Stimulated activated CD8-positive, alpha-beta memory T cell treated with anti-CD3 and anti-CD28 coated beads, Interleukin-4, amount 100 ng/mL, for 1 hour (primary cell): ENCODE results near the gene KRTAP5-7.
"Not testable (repeated sequence)": the region's sequence is repeated elsewhere in the genome, so short reads cannot be mapped to it uniquely, and the experiment has no call there.

Experiments
- DNase-seq, 2 donors: peaks; one replicate each; pipeline ENCODE4 v3.0.0-alpha.2; 2020; ENCODE audit warnings: low read depth in 2 of 2, low spot score in 1 of 2

KRTAP5-7 gene, protein sequence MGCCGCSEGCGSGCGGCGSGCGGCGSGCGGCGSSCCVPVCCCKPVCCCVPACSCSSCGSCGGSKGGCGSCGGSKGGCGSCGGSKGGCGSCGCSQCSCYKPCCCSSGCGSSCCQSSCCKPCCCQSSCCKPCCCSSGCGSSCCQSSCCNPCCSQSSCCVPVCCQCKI

GRCh38 chr11:71526796-71527575 lies at the start of gene KRTAP5-7:
Gene KRTAP5-7, plus strand, starts transcription at chr11:71527267. Its CDS starts 34 bp downstream, at chr11:71527301.
- DNase-seq, result not testable (repeated sequence)

- DNase-seq, result no peak
Measured at GRCh38 chr11:71477641-71478527, 49.2 kb upstream of the KRTAP5-7 start.

DNA sequence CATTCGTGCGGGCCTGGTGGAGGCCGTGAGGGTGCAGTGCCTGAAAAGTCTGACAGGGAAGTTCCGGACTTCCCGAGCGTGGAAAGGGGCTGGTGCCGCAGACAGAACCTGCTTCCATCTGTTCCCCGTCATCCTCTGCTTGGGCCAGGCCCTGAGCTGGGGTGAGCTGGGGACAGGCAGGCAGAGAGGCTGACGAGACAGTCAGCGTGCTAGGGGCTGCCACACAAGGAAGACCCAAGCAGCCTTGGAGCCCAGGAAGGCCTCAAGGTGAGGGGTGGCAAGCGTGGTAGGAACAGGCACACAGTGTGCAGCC lies 48.6 kb upstream of the KRTAP5-7 start:
- DNase-seq, result no peak

- DNase-seq, result no peak
Measured at GRCh38 chr11:71481101-71481960, 45.7 kb upstream of the KRTAP5-7 start.

GRCh38 chr11:71482216-71482615 lies 44.9 kb upstream of the KRTAP5-7 start:
- DNase-seq, result no peak

DNA sequence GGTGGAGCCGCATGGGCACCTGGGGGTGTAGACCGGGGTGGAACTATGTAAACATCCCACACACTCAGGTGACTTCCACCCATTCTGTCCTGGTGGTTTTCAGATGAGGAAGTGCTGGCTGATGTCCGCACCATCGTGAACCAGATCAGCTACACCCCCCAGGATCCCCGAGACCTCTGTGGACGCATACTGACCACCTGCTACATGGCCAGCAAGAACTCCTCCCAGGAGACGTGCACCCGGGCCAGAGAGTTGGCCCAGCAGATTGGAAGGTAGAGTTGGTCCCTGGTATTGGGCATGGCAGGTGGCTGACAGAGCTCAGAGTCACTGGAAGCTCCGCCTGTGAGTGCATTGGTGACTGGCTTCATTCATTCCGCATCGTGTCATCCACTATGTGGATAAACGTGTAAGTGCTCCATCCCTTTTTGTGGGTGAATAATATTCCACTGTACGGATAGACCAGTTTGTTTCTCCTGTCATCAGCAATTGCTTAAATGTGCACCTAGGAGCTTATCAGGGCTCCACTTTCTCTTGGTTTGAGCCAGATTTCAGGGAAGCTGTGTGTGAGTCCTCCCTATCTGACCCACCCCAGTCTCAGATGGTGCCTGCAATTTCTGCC lies 44.2 kb upstream of the KRTAP5-7 start:
- DNase-seq, result no peak

DNA sequence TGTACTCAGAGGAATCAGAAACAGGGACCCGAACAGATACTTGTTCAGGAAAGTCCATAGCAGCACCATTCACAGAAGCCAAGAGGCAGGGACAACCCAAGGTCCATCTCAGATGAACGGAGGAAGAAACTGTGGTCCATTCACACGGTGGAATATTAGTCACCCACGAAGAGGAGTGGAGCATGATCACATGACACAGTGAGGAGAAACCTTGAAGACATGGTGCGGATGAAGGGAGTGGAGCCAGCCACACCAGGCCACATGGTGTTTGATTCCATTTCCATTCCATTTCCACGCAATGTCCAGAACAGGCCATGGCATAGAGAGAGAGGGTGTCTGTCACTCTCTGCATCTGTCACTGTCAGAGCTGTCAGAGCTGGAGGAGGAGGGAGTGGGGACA lies 43.4 kb upstream of the KRTAP5-7 start:
- no peak for DNase-seq

DNA sequence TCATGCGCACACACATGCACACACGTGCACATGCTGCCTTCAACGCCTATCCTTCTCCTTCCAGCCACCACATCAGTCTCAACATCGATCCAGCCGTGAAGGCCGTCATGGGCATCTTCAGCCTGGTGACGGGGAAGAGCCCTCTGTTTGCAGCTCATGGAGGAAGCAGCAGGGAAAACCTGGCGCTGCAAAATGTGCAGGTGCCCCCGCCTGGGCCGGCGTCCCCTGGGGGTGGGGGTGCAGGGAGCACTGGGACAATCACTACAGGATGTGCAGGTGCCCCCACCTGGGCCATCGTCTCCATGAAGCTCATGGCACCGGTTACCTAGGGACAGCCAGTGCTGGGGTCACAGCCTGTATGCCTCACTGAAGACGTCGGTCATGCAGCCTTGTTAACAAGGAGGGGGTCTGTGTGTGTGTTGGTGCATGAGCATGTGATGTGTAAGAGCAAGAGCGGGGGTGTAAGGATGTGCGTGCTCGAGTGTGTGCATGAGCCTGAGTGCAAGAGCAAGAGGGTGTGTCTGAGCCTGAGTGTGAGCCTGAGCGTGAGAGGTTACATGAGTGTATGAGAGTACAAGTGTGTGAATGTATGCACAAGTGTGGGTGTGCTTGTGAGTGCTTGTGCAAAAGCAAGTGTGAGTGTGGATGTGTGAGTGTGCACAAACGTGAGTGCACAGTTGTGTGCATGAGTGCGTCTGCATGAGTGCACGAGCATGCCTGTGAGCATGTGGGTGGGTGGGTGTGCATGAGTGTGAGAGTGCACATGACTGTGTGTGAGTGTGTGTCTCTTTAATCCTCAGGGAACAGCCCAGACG lies 42.6 kb upstream of the KRTAP5-7 start:
- no peak for DNase-seq

DNA sequence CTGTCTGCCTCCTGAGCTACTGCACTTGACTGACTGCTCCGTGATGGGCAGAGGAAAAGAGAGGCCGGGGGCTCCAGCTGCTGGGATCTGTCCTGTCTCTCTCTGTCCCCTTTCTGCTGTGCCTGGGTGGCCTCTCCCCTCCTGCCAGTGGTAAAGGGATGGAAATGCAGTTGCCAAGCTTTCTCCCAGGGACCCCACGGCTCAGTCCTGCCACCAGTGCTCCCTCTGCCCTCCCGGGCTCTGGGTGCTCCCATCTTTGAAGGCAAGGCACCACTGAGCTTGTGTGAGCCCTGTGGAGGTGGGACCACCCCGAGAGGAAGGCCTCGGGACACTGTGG lies 42.0 kb upstream of the KRTAP5-7 start:
- no peak for DNase-seq

DNA sequence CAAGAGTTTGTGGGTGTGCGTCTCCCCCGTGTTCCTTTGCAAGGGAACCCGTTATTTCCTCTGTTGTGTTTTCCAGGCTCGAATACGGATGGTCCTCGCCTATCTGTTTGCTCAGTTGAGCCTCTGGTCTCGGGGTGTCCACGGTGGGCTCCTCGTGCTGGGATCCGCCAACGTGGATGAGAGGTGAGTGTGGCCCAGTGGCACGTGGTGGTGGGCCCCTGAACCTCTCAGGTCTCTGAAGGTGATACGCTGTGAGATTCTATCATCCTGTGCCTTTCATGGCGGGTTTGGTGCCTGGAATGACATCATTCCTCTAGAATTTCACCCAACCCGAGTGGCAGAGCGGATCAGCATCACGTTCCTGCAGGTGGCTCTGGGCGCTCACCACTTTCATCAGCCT lies 41.6 kb upstream of the KRTAP5-7 start:
- DNase-seq, result no peak

DNA sequence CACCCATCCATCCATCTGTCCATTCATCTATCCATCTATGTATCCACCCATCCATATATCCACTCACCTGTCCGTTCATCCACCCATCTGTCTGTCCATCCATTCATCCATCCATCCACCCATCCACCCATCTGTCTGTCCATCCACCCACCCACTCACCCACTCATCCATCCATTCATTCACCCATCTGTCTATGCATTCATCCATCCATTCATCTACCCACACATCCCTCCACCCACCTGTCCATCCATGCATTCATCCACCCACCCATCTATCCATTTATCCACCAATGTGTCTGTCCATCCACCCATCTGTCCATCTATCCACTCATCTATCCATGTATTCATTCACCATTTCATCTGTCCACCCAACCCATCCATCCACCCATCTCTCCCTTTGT lies 40.7 kb upstream of the KRTAP5-7 start:
- DNase-seq, result no peak

GRCh38 chr11:71488681-71489270 lies 38.3 kb upstream of the KRTAP5-7 start:
- no peak for DNase-seq

GRCh38 chr11:71489311-71490043 lies 37.6 kb upstream of the KRTAP5-7 start:
- DNase-seq, result no peak

DNA sequence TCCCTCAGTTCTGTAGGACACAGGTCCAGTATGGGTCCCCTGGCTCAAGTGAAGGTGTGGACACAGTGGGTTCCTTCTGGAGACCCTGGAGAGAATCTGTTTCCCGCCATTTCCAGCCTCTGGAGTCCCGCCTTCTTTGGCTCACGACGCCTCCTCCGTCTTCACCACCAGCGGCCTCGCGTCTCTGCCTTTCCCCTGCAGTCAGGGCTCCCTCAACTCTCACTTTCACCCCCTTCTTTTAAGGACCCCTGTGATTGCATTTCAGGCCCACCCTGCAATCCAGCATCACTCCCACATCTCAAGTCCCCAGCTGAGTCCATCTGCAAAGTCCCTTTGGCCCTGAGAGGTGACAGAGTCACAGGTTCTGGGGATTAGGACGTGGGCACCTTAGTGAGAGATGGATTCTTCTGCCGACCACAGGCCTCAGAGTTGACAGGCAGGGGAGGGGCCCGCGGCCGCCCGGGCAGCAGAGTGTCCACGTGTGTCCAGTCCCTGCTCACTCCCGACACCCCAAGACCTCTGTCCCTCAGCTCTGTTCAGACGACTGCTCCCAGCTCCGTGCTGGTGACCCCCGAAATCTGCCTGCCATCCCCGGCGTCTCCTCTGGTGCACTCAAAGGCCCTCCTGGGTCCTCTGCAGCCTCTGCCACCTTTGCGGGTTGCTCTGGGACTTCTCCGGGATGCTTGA lies 36.9 kb upstream of the KRTAP5-7 start:
- DNase-seq, result no peak

GRCh38 chr11:71490731-71491390 lies 36.2 kb upstream of the KRTAP5-7 start:
- no peak for DNase-seq

DNA sequence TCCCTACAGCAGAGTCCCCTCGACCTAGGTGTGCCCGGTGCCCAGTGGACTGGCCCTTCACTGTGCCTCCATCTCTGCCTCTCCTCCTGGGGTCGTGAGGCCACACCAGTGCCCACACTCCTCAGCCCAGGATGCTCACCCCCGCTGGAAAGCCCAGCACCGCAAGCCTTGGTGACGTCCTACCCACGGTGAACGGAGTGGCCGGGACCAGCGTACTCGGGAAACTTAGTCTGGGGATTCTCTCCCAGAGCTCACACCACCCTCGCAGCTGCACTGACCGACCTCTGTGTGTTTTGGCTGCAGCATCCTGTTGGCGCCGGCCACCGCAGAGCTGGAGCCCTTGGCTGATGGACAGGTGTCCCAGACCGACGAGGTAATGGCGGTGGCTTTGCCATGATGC lies 35.5 kb upstream of the KRTAP5-7 start:
- no peak for DNase-seq

DNA sequence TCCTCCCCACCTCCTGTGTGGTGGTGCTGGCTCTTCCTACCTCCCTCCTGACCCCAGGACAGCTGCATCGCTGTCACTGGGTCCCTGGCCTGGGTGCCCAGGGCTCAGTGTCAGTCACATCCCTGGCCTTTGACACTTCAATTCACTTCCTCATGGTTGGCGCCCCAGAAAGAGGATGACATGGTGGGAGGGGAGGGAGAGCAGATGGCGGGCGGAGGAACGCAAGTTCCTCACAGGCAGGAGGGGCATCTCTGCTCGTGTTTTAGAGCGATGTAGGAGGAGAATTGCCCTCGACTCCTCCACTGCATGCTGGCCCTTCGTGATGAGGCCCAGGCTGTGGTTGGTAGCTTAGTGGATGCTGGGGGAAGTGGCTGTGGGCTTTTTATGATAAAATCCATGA lies 35.1 kb upstream of the KRTAP5-7 start:
- DNase-seq, result no peak
